ENCODE results near the gene MTX1.
"Not testable (repeated sequence)": the region's sequence is repeated elsewhere in the genome, so short reads cannot be mapped to it uniquely, and the experiment has no call there.

Gene MTX1

GRCh38 chr1:155183775-155184221 lies 24.7 kb upstream of the MTX1 start:
- peaks cover 41% of the 10 kb centered on the region for H3K36me3 ChIP-seq (ENCODE audit: control insufficient read depth, insufficient read depth, low read length)
- WGBS, 2 experiments (ENCODE audit: insufficient coverage in 2 of 2): 95 to 97% methylated on average over 20 of the region's 20 CpGs
- H3K4me3 ChIP-seq (ENCODE audit: extremely low read depth, insufficient read depth, low read length, poor library complexity, severe bottlenecking): no peak overlapping the region
- H3K27ac ChIP-seq (ENCODE audit: low read depth, low read length, severe bottlenecking): no peak overlapping the region
- H3K9me3 ChIP-seq (ENCODE audit: control insufficient read depth, low read length): no peaks in the 10 kb centered on the region
- H3K4me1 ChIP-seq (ENCODE audit: control insufficient read depth, insufficient read depth, low read length, poor library complexity, severe bottlenecking): no peaks in the 10 kb centered on the region

- peaks cover 35% of the 10 kb centered on the region for H3K36me3 ChIP-seq (ENCODE audit: control insufficient read depth, insufficient read depth, low read length)
- WGBS, 2 experiments (ENCODE audit: insufficient coverage in 2 of 2): 91 to 100% methylated on average over 3 to 4 of the region's 4 CpGs
- no peaks in the 10 kb centered on the region for H3K9me3 ChIP-seq (ENCODE audit: control insufficient read depth, low read length)
- H3K27ac ChIP-seq (ENCODE audit: low read depth, low read length, severe bottlenecking): no peak overlapping the region
- no peaks in the 10 kb centered on the region for H3K4me1 ChIP-seq (ENCODE audit: control insufficient read depth, insufficient read depth, low read length, poor library complexity, severe bottlenecking)
- no peak overlapping the region for H3K4me3 ChIP-seq (ENCODE audit: extremely low read depth, insufficient read depth, low read length, poor library complexity, severe bottlenecking)
Observed at GRCh38 chr1:155184351-155184811, 24.1 kb upstream of the MTX1 start.

- Histone ChIP-seq H3K27ac (ENCODE audit: low read depth, low read length, severe bottlenecking) (no peak overlapping the region), H3K9me3 (ENCODE audit: control insufficient read depth, low read length) (no peaks in the 10 kb centered on the region), H3K4me3 (ENCODE audit: extremely low read depth, insufficient read depth, low read length, poor library complexity, severe bottlenecking) (no peak overlapping the region), H3K36me3 (ENCODE audit: control insufficient read depth, insufficient read depth, low read length) (peaks cover 28% of the 10 kb centered on the region), H3K4me1 (ENCODE audit: control insufficient read depth, insufficient read depth, low read length, poor library complexity, severe bottlenecking) (no peaks in the 10 kb centered on the region)
- WGBS, 2 experiments (ENCODE audit: insufficient coverage in 2 of 2): 84 to 90% methylated on average over 14 to 16 of the region's 21 CpGs
Observed at GRCh38 chr1:155184835-155185782, 23.4 kb upstream of the MTX1 start.

- H3K4me1 ChIP-seq (ENCODE audit: control insufficient read depth, insufficient read depth, low read length, poor library complexity, severe bottlenecking): no peaks in the 10 kb centered on the region
- H3K36me3 ChIP-seq (ENCODE audit: control insufficient read depth, insufficient read depth, low read length): peaks cover 28% of the 10 kb centered on the region
- H3K9me3 ChIP-seq (ENCODE audit: control insufficient read depth, low read length): no peaks in the 10 kb centered on the region
- H3K27ac ChIP-seq (ENCODE audit: low read depth, low read length, severe bottlenecking): no peak overlapping the region
- 80 to 88% methylated on average over 6 of the region's 6 CpGs for WGBS, 2 experiments (ENCODE audit: insufficient coverage in 2 of 2)
- H3K4me3 ChIP-seq (ENCODE audit: extremely low read depth, insufficient read depth, low read length, poor library complexity, severe bottlenecking): no peak overlapping the region
Observed at GRCh38 chr1:155185783-155186066, 22.8 kb upstream of the MTX1 start.

- Histone ChIP-seq H3K36me3 (ENCODE audit: control insufficient read depth, insufficient read depth, low read length) (peaks cover 23% of the 10 kb centered on the region), H3K27ac (ENCODE audit: low read depth, low read length, severe bottlenecking) (no peak overlapping the region), H3K4me1 (ENCODE audit: control insufficient read depth, insufficient read depth, low read length, poor library complexity, severe bottlenecking) (no peaks in the 10 kb centered on the region), H3K4me3 (ENCODE audit: extremely low read depth, insufficient read depth, low read length, poor library complexity, severe bottlenecking) (no peak overlapping the region), H3K9me3 (ENCODE audit: control insufficient read depth, low read length) (no peaks in the 10 kb centered on the region)
- WGBS, 2 experiments (ENCODE audit: insufficient coverage in 2 of 2): 92 to 96% methylated on average over 3 to 4 of the region's 8 CpGs
Observed at GRCh38 chr1:155186067-155186793, 22.3 kb upstream of the MTX1 start.

- Histone ChIP-seq H3K4me1 (ENCODE audit: control insufficient read depth, insufficient read depth, low read length, poor library complexity, severe bottlenecking) (no peaks in the 10 kb centered on the region), H3K36me3 (ENCODE audit: control insufficient read depth, insufficient read depth, low read length) (peaks cover 16% of the 10 kb centered on the region), H3K9me3 (ENCODE audit: control insufficient read depth, low read length) (no peaks in the 10 kb centered on the region), H3K4me3 (ENCODE audit: extremely low read depth, insufficient read depth, low read length, poor library complexity, severe bottlenecking) (no peak overlapping the region), H3K27ac (ENCODE audit: low read depth, low read length, severe bottlenecking) (no peak overlapping the region)
- WGBS, 2 experiments (ENCODE audit: insufficient coverage in 2 of 2): 91 to 93% methylated on average over 8 to 14 of the region's 14 CpGs
Observed at GRCh38 chr1:155186794-155187455, 21.6 kb upstream of the MTX1 start.

GRCh38 chr1:155187456-155187891 lies 21.0 kb upstream of the MTX1 start:
- Histone ChIP-seq H3K4me1 (ENCODE audit: control insufficient read depth, insufficient read depth, low read length, poor library complexity, severe bottlenecking) (peaks cover 1% of the 10 kb centered on the region), H3K27ac (ENCODE audit: low read depth, low read length, severe bottlenecking) (no peak overlapping the region), H3K9me3 (ENCODE audit: control insufficient read depth, low read length) (no peaks in the 10 kb centered on the region), H3K36me3 (ENCODE audit: control insufficient read depth, insufficient read depth, low read length) (peaks cover 13% of the 10 kb centered on the region), H3K4me3 (ENCODE audit: extremely low read depth, insufficient read depth, low read length, poor library complexity, severe bottlenecking) (no peak overlapping the region)
- WGBS, 2 experiments (ENCODE audit: insufficient coverage in 2 of 2): 91% methylated on average over 15 to 16 of the region's 16 CpGs

- peaks cover 13% of the 10 kb centered on the region for H3K36me3 ChIP-seq (ENCODE audit: control insufficient read depth, insufficient read depth, low read length)
- WGBS, 2 experiments (ENCODE audit: insufficient coverage in 2 of 2): 94 to 96% methylated on average over 5 to 6 of the region's 14 CpGs
- H3K4me3 ChIP-seq (ENCODE audit: extremely low read depth, insufficient read depth, low read length, poor library complexity, severe bottlenecking): no peak overlapping the region
- H3K4me1 ChIP-seq (ENCODE audit: control insufficient read depth, insufficient read depth, low read length, poor library complexity, severe bottlenecking): peaks cover 8% of the 10 kb centered on the region
- no peaks in the 10 kb centered on the region for H3K9me3 ChIP-seq (ENCODE audit: control insufficient read depth, low read length)
- H3K27ac ChIP-seq (ENCODE audit: low read depth, low read length, severe bottlenecking): no peak overlapping the region
Observed at GRCh38 chr1:155188268-155188667, 20.2 kb upstream of the MTX1 start.

GRCh38 chr1:155189926-155190325 lies 18.6 kb upstream of the MTX1 start:
- H3K27ac ChIP-seq (ENCODE audit: low read depth, low read length, severe bottlenecking); H3K4me1 ChIP-seq (ENCODE audit: control insufficient read depth, insufficient read depth, low read length, poor library complexity, severe bottlenecking); H3K36me3 ChIP-seq (ENCODE audit: control insufficient read depth, insufficient read depth, low read length); H3K9me3 ChIP-seq (ENCODE audit: control insufficient read depth, low read length); H3K4me3 ChIP-seq (ENCODE audit: extremely low read depth, insufficient read depth, low read length, poor library complexity, severe bottlenecking): not testable (repeated sequence)
- 97% methylated on average over 14 to 15 of the region's 45 CpGs for WGBS, 2 experiments (ENCODE audit: insufficient coverage in 2 of 2)

GRCh38 chr1:155191904-155192303 lies 16.6 kb upstream of the MTX1 start:
- Histone ChIP-seq H3K4me1 (ENCODE audit: control insufficient read depth, insufficient read depth, low read length, poor library complexity, severe bottlenecking) (peaks cover 22% of the 10 kb centered on the region), H3K9me3 (ENCODE audit: control insufficient read depth, low read length) (no peaks in the 10 kb centered on the region), H3K27ac (ENCODE audit: low read depth, low read length, severe bottlenecking) (no peak overlapping the region), H3K4me3 (ENCODE audit: extremely low read depth, insufficient read depth, low read length, poor library complexity, severe bottlenecking) (no peak overlapping the region), H3K36me3 (ENCODE audit: control insufficient read depth, insufficient read depth, low read length) (peaks cover 8% of the 10 kb centered on the region)
- 93 to 95% methylated on average over 16 of the region's 17 CpGs for WGBS, 2 experiments (ENCODE audit: insufficient coverage in 2 of 2)

Measured in mesodermal cell (in vitro differentiated cells).